Measurements from ENCODE around the gene PRR22.

The PRR22 gene

GRCh38 chr19:5824751-5825150 is 40.2 kb upstream of the PRR22 start:
- Histone ChIP-seq H3K4me1 (ENCODE audit: control insufficient read depth, insufficient read depth, low read length) (peaks cover 31% of the 10 kb centered on the region), H3K27me3 (ENCODE audit: control insufficient read depth, insufficient read depth, low read length) (peaks cover 8% of the 10 kb centered on the region), H3K36me3 (ENCODE audit: control insufficient read depth, insufficient read depth, low read length) (no peaks in the 10 kb centered on the region), H3K4me3 (ENCODE audit: low read length) (no peak overlapping the region), H3K9me3 (ENCODE audit: control insufficient read depth, low read length) (no peaks in the 10 kb centered on the region), H3K9ac (ENCODE audit: low read length) (no peak overlapping the region)

DNA sequence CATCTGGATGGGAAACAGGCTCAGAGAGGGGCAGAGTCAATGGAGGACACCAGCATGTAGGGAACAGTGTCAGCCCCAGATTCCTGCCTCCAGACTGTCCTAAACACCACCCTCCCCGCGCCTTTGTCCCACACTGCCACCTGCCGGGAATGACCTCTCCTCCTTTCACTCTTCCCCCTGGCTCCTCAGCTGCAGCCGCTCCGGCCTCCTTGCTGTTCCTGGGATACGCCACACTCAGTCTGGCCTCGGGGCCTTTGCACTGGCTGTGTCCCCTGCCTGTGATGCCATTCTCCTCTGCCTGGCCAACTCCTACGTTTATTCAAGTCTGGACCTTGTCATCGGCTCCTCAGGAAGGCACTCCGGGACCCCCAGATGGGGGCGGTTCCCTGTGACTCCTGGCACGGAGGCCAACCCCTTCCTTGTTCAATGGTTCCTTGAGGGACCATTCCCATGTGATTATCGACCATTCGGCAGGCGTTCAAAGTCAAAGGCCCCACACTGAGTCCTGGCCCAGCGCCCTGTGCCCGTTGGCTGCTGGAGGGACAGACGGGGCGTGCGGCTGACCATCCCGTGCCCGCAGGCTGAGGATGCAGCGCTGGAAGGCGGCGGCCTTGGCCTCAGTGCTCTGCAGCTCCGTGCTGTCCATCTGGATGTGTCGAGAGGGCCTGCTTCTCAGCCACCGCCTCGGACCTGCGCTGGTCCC is 39.2 kb upstream of the PRR22 start:
- Histone ChIP-seq H3K4me3 (ENCODE audit: low read length) (no peak overlapping the region), H3K9ac (ENCODE audit: low read length) (no peak overlapping the region), H3K9me3 (ENCODE audit: control insufficient read depth, low read length) (no peaks in the 10 kb centered on the region), H3K36me3 (ENCODE audit: control insufficient read depth, insufficient read depth, low read length) (no peaks in the 10 kb centered on the region), H3K4me1 (ENCODE audit: control insufficient read depth, insufficient read depth, low read length) (peaks cover 21% of the 10 kb centered on the region), H3K27me3 (ENCODE audit: control insufficient read depth, insufficient read depth, low read length) (peaks cover 5% of the 10 kb centered on the region)

- H3K4me3 ChIP-seq (ENCODE audit: low read length) = no peak overlapping the region
- no peaks in the 10 kb centered on the region for H3K36me3 ChIP-seq (ENCODE audit: control insufficient read depth, insufficient read depth, low read length)
- no peaks in the 10 kb centered on the region for H3K27me3 ChIP-seq (ENCODE audit: control insufficient read depth, insufficient read depth, low read length)
- no peak overlapping the region for H3K9ac ChIP-seq (ENCODE audit: low read length)
- peaks cover 12% of the 10 kb centered on the region for H3K4me1 ChIP-seq (ENCODE audit: control insufficient read depth, insufficient read depth, low read length)
- H3K9me3 ChIP-seq (ENCODE audit: control insufficient read depth, low read length) = no peaks in the 10 kb centered on the region
Measured at GRCh38 chr19:5822181-5822844, 37.8 kb upstream of the PRR22 start.

DNA sequence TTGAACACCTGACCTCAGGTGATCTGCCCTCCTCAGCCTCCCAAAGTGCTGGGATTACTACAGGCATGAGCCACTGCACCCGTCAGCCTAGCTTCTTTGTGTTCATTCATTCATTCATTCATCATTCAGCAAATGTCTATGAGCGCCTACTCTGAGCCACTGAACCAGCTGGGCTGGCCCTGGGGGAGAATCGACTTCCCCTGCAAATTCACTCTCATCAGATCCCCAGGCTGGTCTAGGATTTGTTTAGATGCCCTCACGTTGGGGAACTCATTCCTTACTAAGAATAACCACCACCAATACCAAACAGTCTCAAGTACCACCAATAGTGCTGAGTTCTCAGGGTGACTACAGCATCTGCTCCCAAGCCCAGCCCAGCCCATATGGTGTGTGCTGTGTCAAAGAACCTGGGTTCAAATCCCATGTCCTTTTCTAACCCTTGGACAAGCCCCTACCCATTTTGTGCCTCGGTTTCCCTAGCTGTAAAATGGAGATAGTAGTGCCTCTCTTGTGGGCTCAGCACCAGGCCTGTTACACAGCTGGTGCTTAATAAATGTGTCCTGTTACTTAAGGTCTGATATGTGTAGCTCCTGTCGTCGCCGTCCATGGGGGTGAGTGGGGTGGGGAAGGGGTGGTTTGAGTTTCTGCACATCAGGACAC is 37.1 kb upstream of the PRR22 start:
- Histone ChIP-seq H3K4me3 (ENCODE audit: low read length) (no peak overlapping the region), H3K36me3 (ENCODE audit: control insufficient read depth, insufficient read depth, low read length) (no peaks in the 10 kb centered on the region), H3K9me3 (ENCODE audit: control insufficient read depth, low read length) (no peaks in the 10 kb centered on the region), H3K9ac (ENCODE audit: low read length) (no peak overlapping the region), H3K27me3 (ENCODE audit: control insufficient read depth, insufficient read depth, low read length) (no peaks in the 10 kb centered on the region), H3K4me1 (ENCODE audit: control insufficient read depth, insufficient read depth, low read length) (peaks cover 6% of the 10 kb centered on the region)

DNA sequence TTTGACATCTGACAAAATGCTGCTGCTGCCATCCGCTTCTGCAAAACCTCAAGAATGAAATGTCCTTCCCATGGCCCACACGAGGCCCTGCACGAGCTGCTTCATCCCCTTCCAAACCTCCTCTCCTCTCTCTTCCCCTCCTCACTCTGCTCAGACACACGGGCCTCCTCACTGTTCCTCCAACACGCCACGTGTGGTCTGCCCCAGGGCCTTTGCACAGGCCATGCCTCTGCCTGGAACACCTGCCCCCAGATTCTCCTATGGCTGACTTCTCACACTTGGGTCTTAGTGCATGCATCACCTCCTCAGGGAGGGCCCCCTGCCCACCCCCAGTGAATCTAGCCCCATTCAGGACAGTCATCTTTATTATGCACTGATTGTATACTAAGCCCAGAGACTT is 36.2 kb upstream of the PRR22 start:
- Histone ChIP-seq H3K36me3 (ENCODE audit: control insufficient read depth, insufficient read depth, low read length) (no peaks in the 10 kb centered on the region), H3K4me3 (ENCODE audit: low read length) (no peak overlapping the region), H3K4me1 (ENCODE audit: control insufficient read depth, insufficient read depth, low read length) (peaks cover 6% of the 10 kb centered on the region), H3K9me3 (ENCODE audit: control insufficient read depth, low read length) (no peaks in the 10 kb centered on the region), H3K27me3 (ENCODE audit: control insufficient read depth, insufficient read depth, low read length) (no peaks in the 10 kb centered on the region), H3K9ac (ENCODE audit: low read length) (no peak overlapping the region)

GRCh38 chr19:5818594-5818993 is 34.0 kb upstream of the PRR22 start:
- Histone ChIP-seq H3K36me3 (ENCODE audit: control insufficient read depth, insufficient read depth, low read length) (no peaks in the 10 kb centered on the region), H3K9me3 (ENCODE audit: control insufficient read depth, low read length) (no peaks in the 10 kb centered on the region), H3K9ac (ENCODE audit: low read length) (no peak overlapping the region), H3K4me3 (ENCODE audit: low read length) (no peak overlapping the region), H3K4me1 (ENCODE audit: control insufficient read depth, insufficient read depth, low read length) (peaks cover 6% of the 10 kb centered on the region), H3K27me3 (ENCODE audit: control insufficient read depth, insufficient read depth, low read length) (no peaks in the 10 kb centered on the region)

- Histone ChIP-seq H3K4me1 (ENCODE audit: control insufficient read depth, insufficient read depth, low read length) (peaks cover 4% of the 10 kb centered on the region), H3K9ac (ENCODE audit: low read length) (no peak overlapping the region), H3K27me3 (ENCODE audit: control insufficient read depth, insufficient read depth, low read length) (no peaks in the 10 kb centered on the region), H3K9me3 (ENCODE audit: control insufficient read depth, low read length) (no peaks in the 10 kb centered on the region), H3K4me3 (ENCODE audit: low read length) (no peak overlapping the region), H3K36me3 (ENCODE audit: control insufficient read depth, insufficient read depth, low read length) (no peaks in the 10 kb centered on the region)
Measured at GRCh38 chr19:5817218-5817617, 32.7 kb upstream of the PRR22 start.

- Histone ChIP-seq H3K4me3 (ENCODE audit: low read length) (no peak overlapping the region), H3K4me1 (ENCODE audit: control insufficient read depth, insufficient read depth, low read length) (no peaks in the 10 kb centered on the region), H3K27me3 (ENCODE audit: control insufficient read depth, insufficient read depth, low read length) (no peaks in the 10 kb centered on the region), H3K36me3 (ENCODE audit: control insufficient read depth, insufficient read depth, low read length) (no peaks in the 10 kb centered on the region), H3K9ac (ENCODE audit: low read length) (no peak overlapping the region), H3K9me3 (ENCODE audit: control insufficient read depth, low read length) (no peaks in the 10 kb centered on the region)
Measured at GRCh38 chr19:5814852-5815246, 30.3 kb upstream of the PRR22 start.

- no peak overlapping the region for H3K9ac ChIP-seq (ENCODE audit: low read length)
- no peaks in the 10 kb centered on the region for H3K27me3 ChIP-seq (ENCODE audit: control insufficient read depth, insufficient read depth, low read length)
- H3K36me3 ChIP-seq (ENCODE audit: control insufficient read depth, insufficient read depth, low read length) = no peaks in the 10 kb centered on the region
- no peaks in the 10 kb centered on the region for H3K9me3 ChIP-seq (ENCODE audit: control insufficient read depth, low read length)
- H3K4me1 ChIP-seq (ENCODE audit: control insufficient read depth, insufficient read depth, low read length) = no peaks in the 10 kb centered on the region
- no peak overlapping the region for H3K4me3 ChIP-seq (ENCODE audit: low read length)
Measured at GRCh38 chr19:5814123-5814851, 29.7 kb upstream of the PRR22 start.

DNA sequence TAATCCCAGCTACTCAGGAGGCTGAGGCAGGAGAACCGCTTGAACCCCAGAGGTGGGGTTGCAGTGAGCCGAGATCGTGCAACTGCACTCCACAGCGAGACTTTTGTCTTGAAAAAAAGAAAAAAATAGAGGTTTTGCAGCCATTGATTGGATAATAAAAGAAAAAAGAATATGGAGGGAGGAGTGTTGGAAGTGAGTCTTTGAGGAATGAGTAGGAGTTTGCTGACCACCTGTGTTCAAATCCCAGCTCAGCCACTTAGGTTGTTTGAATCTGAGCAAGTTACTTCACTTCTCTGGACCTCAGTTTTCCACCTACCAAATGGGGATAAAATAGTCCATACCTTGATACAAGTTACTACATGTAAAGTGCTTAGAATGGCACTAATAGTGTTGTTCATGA is 26.6 kb upstream of the PRR22 start:
- Histone ChIP-seq H3K9me3 (ENCODE audit: control insufficient read depth, low read length) (no peaks in the 10 kb centered on the region), H3K4me1 (ENCODE audit: control insufficient read depth, insufficient read depth, low read length) (no peaks in the 10 kb centered on the region), H3K36me3 (ENCODE audit: control insufficient read depth, insufficient read depth, low read length) (no peaks in the 10 kb centered on the region), H3K27me3 (ENCODE audit: control insufficient read depth, insufficient read depth, low read length) (peaks cover under 1% of the 10 kb centered on the region), H3K4me3 (ENCODE audit: low read length) (no peak overlapping the region), H3K9ac (ENCODE audit: low read length) (no peak overlapping the region)

DNA sequence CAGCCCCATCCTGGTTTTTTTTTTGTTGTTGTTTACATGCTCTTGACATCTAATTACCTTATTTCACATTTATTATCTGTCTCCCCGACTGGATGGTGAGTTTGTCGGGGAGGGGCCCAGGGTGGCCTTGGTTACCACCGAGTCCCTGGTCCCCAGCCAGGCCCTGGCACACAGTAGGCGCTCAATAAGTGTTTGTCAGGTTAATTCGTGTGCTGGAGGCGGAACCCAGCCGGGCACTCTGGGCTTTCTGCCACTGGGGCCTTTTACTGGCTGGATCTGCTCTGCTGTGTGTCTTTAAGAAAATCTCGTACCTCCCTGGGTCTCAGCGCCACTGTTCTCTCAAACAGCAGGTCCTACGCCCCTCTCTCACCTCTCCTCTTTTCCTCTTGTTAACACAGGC is 24.9 kb upstream of the PRR22 start:
- Histone ChIP-seq H3K36me3 (ENCODE audit: control insufficient read depth, insufficient read depth, low read length) (no peaks in the 10 kb centered on the region), H3K4me3 (ENCODE audit: low read length) (no peak overlapping the region), H3K27me3 (ENCODE audit: control insufficient read depth, insufficient read depth, low read length) (peaks cover 11% of the 10 kb centered on the region), H3K9me3 (ENCODE audit: control insufficient read depth, low read length) (no peaks in the 10 kb centered on the region), H3K9ac (ENCODE audit: low read length) (no peak overlapping the region), H3K4me1 (ENCODE audit: control insufficient read depth, insufficient read depth, low read length) (peaks cover 2% of the 10 kb centered on the region)

DNA sequence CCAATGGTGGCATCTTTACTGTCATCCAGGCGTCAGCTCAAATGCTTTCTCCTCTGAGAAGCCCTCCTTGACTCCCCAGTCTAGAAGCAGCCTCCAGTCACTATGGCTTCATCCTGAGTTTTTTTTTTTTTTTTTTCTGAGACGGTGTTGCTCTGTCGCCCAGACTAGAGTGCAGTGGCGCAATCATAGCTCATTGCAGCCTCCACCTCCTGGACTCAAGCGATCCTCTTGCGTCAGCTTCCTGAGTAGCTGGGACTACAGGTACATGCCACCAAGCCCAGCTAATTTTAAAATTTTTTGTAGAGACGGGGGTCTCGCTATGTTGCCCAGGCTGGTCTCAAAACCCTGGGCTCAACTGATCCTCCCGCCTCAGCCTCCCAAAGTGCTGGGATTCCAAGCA is 24.5 kb upstream of the PRR22 start:
- Histone ChIP-seq H3K9ac (ENCODE audit: low read length) (no peak overlapping the region), H3K4me1 (ENCODE audit: control insufficient read depth, insufficient read depth, low read length) (peaks cover 6% of the 10 kb centered on the region), H3K27me3 (ENCODE audit: control insufficient read depth, insufficient read depth, low read length) (peaks cover 15% of the 10 kb centered on the region), H3K9me3 (ENCODE audit: control insufficient read depth, low read length) (no peaks in the 10 kb centered on the region), H3K36me3 (ENCODE audit: control insufficient read depth, insufficient read depth, low read length) (no peaks in the 10 kb centered on the region), H3K4me3 (ENCODE audit: low read length) (no peak overlapping the region)
